ENCODE data around the gene CTCFL. TPM values are rescaled to one million over a fixed set of nuclear protein-coding genes. Genes with fewer than 3 reads are reported as not detected.
A peak's percentile ranks its signal among the peaks of the same experiment; 100 is the strongest.

The CTCFL gene
- total RNA-seq, 3 donors from 2014 or later (not counting 1 experiment from before 2014, with no cell fraction given) = not detected

- H3K36me3 ChIP-seq (ENCODE audit: control insufficient read depth, insufficient read depth, low read length) = no peaks in the 10 kb centered on the region
- ATAC-seq (no peak), DNase-seq (no peak)
- no peaks in the 10 kb centered on the region for H3K4me1 ChIP-seq (ENCODE audit: control insufficient read depth, insufficient read depth, low read length)
- no peak overlapping the region for H3K27ac ChIP-seq (ENCODE audit: low read length)
- intact Hi-C loops (cut with micrococcal nuclease) = no loop called here
- Mint-ChIP-seq H3K4me3 (no peak overlapping the region), H3K4me1 (no peaks in the 10 kb centered on the region), H3K27me3 (ENCODE audit: low read depth in 2 of 2) (peaks cover 11 to 40% of the 10 kb centered on the region in 2 donors), H3K36me3 (no peaks in the 10 kb centered on the region), H3K9me3 (no peaks in the 10 kb centered on the region), H3K27ac (no peak overlapping the region)
- no peak for TF ChIP-seq CTCF (IDR thresholded peaks at IDR 0.05)
- H3K4me3 ChIP-seq (ENCODE audit: low read length) = no peak overlapping the region
- no peaks in the 10 kb centered on the region for H3K27me3 ChIP-seq (ENCODE audit: control insufficient read depth, insufficient read depth, low read length)
- 92% methylated on average over 10 of the region's 10 CpGs for WGBS (ENCODE audit: insufficient coverage)
- no peaks in the 10 kb centered on the region for H3K9me3 ChIP-seq (ENCODE audit: control insufficient read depth, insufficient read depth, low read length)
These were observed 34.3 kb upstream of the CTCFL start for GRCh38 chr20:57559289-57559634.

- Mint-ChIP-seq H3K27me3 (ENCODE audit: low read depth in 2 of 2) (peaks cover 13 to 40% of the 10 kb centered on the region in 2 donors), H3K36me3 (no peaks in the 10 kb centered on the region), H3K4me3 (no peak overlapping the region), H3K4me1 (no peaks in the 10 kb centered on the region), H3K9me3 (no peaks in the 10 kb centered on the region), H3K27ac (no peak overlapping the region)
- no peaks in the 10 kb centered on the region for H3K4me1 ChIP-seq (ENCODE audit: control insufficient read depth, insufficient read depth, low read length)
- intact Hi-C loops (cut with micrococcal nuclease) = no loop called here
- ATAC-seq (no peak), DNase-seq (no peak)
- H3K4me3 ChIP-seq (ENCODE audit: low read length) = no peak overlapping the region
- no peaks in the 10 kb centered on the region for H3K9me3 ChIP-seq (ENCODE audit: control insufficient read depth, insufficient read depth, low read length)
- TF ChIP-seq CTCF (IDR thresholded peaks at IDR 0.05) = no peak
- H3K27me3 ChIP-seq (ENCODE audit: control insufficient read depth, insufficient read depth, low read length) = no peaks in the 10 kb centered on the region
- 80% methylated on average over 15 of the region's 15 CpGs for WGBS (ENCODE audit: insufficient coverage)
- H3K36me3 ChIP-seq (ENCODE audit: control insufficient read depth, insufficient read depth, low read length) = no peaks in the 10 kb centered on the region
- H3K27ac ChIP-seq (ENCODE audit: low read length) = no peak overlapping the region
These were observed 33.8 kb upstream of the CTCFL start for GRCh38 chr20:57558614-57559288.

- intact Hi-C loops (cut with micrococcal nuclease) = no loop called here
- H3K27me3 ChIP-seq (ENCODE audit: control insufficient read depth, insufficient read depth, low read length) = no peaks in the 10 kb centered on the region
- Mint-ChIP-seq H3K4me3 (no peak overlapping the region), H3K4me1 (no peaks in the 10 kb centered on the region), H3K9me3 (no peaks in the 10 kb centered on the region), H3K27me3 (ENCODE audit: low read depth in 2 of 2) (peaks cover 14 to 40% of the 10 kb centered on the region in 2 donors), H3K36me3 (no peaks in the 10 kb centered on the region), H3K27ac (no peak overlapping the region)
- ATAC-seq (no peak), DNase-seq (no peak)
- no peaks in the 10 kb centered on the region for H3K9me3 ChIP-seq (ENCODE audit: control insufficient read depth, insufficient read depth, low read length)
- H3K36me3 ChIP-seq (ENCODE audit: control insufficient read depth, insufficient read depth, low read length) = no peaks in the 10 kb centered on the region
- H3K4me1 ChIP-seq (ENCODE audit: control insufficient read depth, insufficient read depth, low read length) = no peaks in the 10 kb centered on the region
- no peak overlapping the region for H3K27ac ChIP-seq (ENCODE audit: low read length)
- 86% methylated on average over 9 of the region's 9 CpGs for WGBS (ENCODE audit: insufficient coverage)
- no peak for TF ChIP-seq CTCF (IDR thresholded peaks at IDR 0.05)
- H3K4me3 ChIP-seq (ENCODE audit: low read length) = no peak overlapping the region
These were observed 33.1 kb upstream of the CTCFL start for GRCh38 chr20:57557926-57558613.

GRCh38 chr20:57556980-57557274 is 32.0 kb upstream of the CTCFL start:
- Mint-ChIP-seq H3K27ac (no peak overlapping the region), H3K4me3 (no peak overlapping the region), H3K9me3 (no peaks in the 10 kb centered on the region), H3K36me3 (no peaks in the 10 kb centered on the region), H3K4me1 (no peaks in the 10 kb centered on the region), H3K27me3 (ENCODE audit: low read depth in 2 of 2) (peaks cover 14 to 37% of the 10 kb centered on the region in 2 donors)
- Histone ChIP-seq H3K9me3 (ENCODE audit: control insufficient read depth, insufficient read depth, low read length) (no peaks in the 10 kb centered on the region), H3K27ac (ENCODE audit: low read length) (no peak overlapping the region), H3K27me3 (ENCODE audit: control insufficient read depth, insufficient read depth, low read length) (no peaks in the 10 kb centered on the region), H3K36me3 (ENCODE audit: control insufficient read depth, insufficient read depth, low read length) (no peaks in the 10 kb centered on the region), H3K4me3 (ENCODE audit: low read length) (no peak overlapping the region), H3K4me1 (ENCODE audit: control insufficient read depth, insufficient read depth, low read length) (no peaks in the 10 kb centered on the region)
- intact Hi-C loops (cut with micrococcal nuclease) = no loop called here
- WGBS (ENCODE audit: insufficient coverage) = 77% methylated on average over 3 of the region's 3 CpGs
- TF ChIP-seq CTCF (IDR thresholded peaks at IDR 0.05) = no peak
- DNase-seq (no peak), ATAC-seq (peak in 1 of 3 donors; percentile 19)

All from natural killer cell (primary cell).